Fibroblast of lung (primary cell): Measurements from ENCODE around the gene PIK3R1.

Experiments
- CTCF ChIP-seq, 2 donors: IDR thresholded peaks in 1 of 2; conservative IDR thresholded peaks in 1 of 2; 1 replicate in 1 of 2; 2 replicates in 1 of 2; pipeline ENCODE4 v1.5.1; 2011 to 2012; ENCODE audit warnings: low read length in 2 of 2, control low read depth in 1 of 2, inconsistent platforms in 1 of 2, low read depth in 1 of 2, mild to moderate bottlenecking in 1 of 2
- EZH2 ChIP-seq: IDR thresholded peaks from 2 replicates; pipeline ENCODE4 v1.5.1; 2012; ENCODE audit warnings: low read length, control low read depth, mild to moderate bottlenecking; ENCODE audit errors: missing control alignments

GRCh38 chr5:68257210-68257609 is 41.7 kb downstream of the PIK3R1 start:
- TF ChIP-seq CTCF (conservative IDR thresholded peaks at IDR 0.05 in 1 of 2, IDR thresholded peaks at IDR 0.05 in 1 of 2; ENCODE audit: low read depth in 1 of 2, low read length in 2 of 2), result no peak
- no peak for TF ChIP-seq EZH2
